Tibial nerve (tissue), 4 donors: ENCODE measurements around the gene MARVELD1. TPM values are rescaled to one million over a fixed set of nuclear protein-coding genes. Genes with fewer than 3 reads are reported as not detected.
"Not testable (repeated sequence)": the region's sequence is repeated elsewhere in the genome, so short reads cannot be mapped to it uniquely, and the experiment has no call there.

Experiments
- DNase-seq, 2 donors: peaks; one replicate each; pipeline ENCODE4 v3.0.0-alpha.2; 2019; ENCODE audit warnings: low spot score in 2 of 2
- H3K27ac ChIP-seq, 4 donors: fragments of 200-600 bp; sonication (generic) in 3 of 4; one replicate each; pipeline ENCODE4 v1.5.1; 2017 to 2019; ENCODE audit warnings: mild to moderate bottlenecking in 1 of 4
- H3K27me3 ChIP-seq, 2 donors: fragments of 200-600 bp; sonication (generic) in 1 of 2; one replicate each; pipeline versions ENCODE4 v1.5.1 to v1.6.0; 2017 to 2019
- H3K36me3 ChIP-seq, 3 donors: fragments of 200-600 bp; sonication (generic); one replicate each; pipeline ENCODE4 v1.5.1; 2018 to 2019
- H3K4me1 ChIP-seq, 4 donors: fragments of 200-600 bp; sonication (generic) in 3 of 4; one replicate each; pipeline ENCODE4 v1.5.1; 2017 to 2019
- H3K4me3 ChIP-seq, 4 donors: fragments of 200-600 bp; sonication (generic) in 3 of 4; one replicate each; pipeline ENCODE4 v1.5.1; 2017 to 2019; ENCODE audit warnings: mild to moderate bottlenecking in 1 of 4, moderate library complexity in 1 of 4
- H3K9me3 ChIP-seq, 4 donors: fragments of 200-600 bp; sonication (generic) in 3 of 4; one replicate each; pipeline ENCODE4 v1.5.1; 2017 to 2019
- CTCF ChIP-seq, 5 experiments: fragments of 200-600 bp in 3 of 5; fragments of 450-650 bp in 2 of 5; sonication (generic) in 3 of 5; IDR thresholded peaks; one replicate each; pipeline ENCODE4 v1.5.1; 2016 to 2019; ENCODE audit warnings: antibody characterized with exemption in 5 of 5, mild to moderate bottlenecking in 3 of 5, moderate library complexity in 2 of 5
- EP300 ChIP-seq, 2 donors: sonication (generic); formaldehyde crosslinking; IDR thresholded peaks; one replicate each; pipeline ENCODE4 v1.6.1; 2017; ENCODE audit warnings: antibody characterized with exemption in 2 of 2, mild to moderate bottlenecking in 1 of 2
- POLR2A ChIP-seq, 2 donors: fragments of 450-650 bp; IDR thresholded peaks; one replicate each; pipeline ENCODE4 v1.6.1; 2017; ENCODE audit warnings: antibody characterized with exemption in 2 of 2, mild to moderate bottlenecking in 2 of 2, moderate library complexity in 2 of 2
- WGBS, 2 donors: methylation state at CpG; one replicate each; pipeline ENCODE4 v1.1.5; 2018; 5-methylcytosine and 5-hydroxymethylcytosine counted together
- total RNA-seq, 4 donors: library from RNA; depleted of rRNA; stranded (reverse); fragments of >200 nt; gene quantifications; one replicate each; pipeline ENCODE4 v1.1.0, GENCODE V29; 2016

MARVELD1 gene
- total RNA-seq, 4 donors from 2014 or later = 28.0 to 45.3 (median 42.2) TPM

- TF ChIP-seq EP300 (IDR thresholded peaks at IDR 0.05) (no peak), POLR2A (IDR thresholded peaks at IDR 0.05) (no peak), CTCF (IDR thresholded peaks at IDR 0.05) (no peak)
- Histone ChIP-seq H3K27ac (peak overlapping the region in 2 of 4 donors; percentile 99 to 100), H3K9me3 (no peaks in the 10 kb centered on the region), H3K36me3 (peaks cover 0 to 33% (median 0%) of the 10 kb centered on the region in 3 donors), H3K4me1 (peaks cover 0 to 49% (median 11%) of the 10 kb centered on the region in 4 donors), H3K27me3 (no peaks in the 10 kb centered on the region), H3K4me3 (peak overlapping the region in 1 of 4 donors; percentile 89)
- no peak for DNase-seq
- WGBS, 2 donors = 71 to 84% methylated on average over 4 of the region's 4 CpGs
These were observed 31.5 kb upstream of the MARVELD1 start for GRCh38 chr10:97682042-97682441.

- Histone ChIP-seq H3K27ac (peak overlapping the region; percentile 90 to 100 (median 98)), H3K27me3 (no peaks in the 10 kb centered on the region), H3K36me3 (peaks cover 0 to 16% (median 0%) of the 10 kb centered on the region in 3 donors), H3K9me3 (no peaks in the 10 kb centered on the region), H3K4me1 (peaks cover 0 to 56% (median 23%) of the 10 kb centered on the region in 4 donors), H3K4me3 (peak overlapping the region; percentile 58 to 94 (median 86))
- peak in 1 of 2 donors; percentile 9 for TF ChIP-seq POLR2A (IDR thresholded peaks at IDR 0.05)
- peak in 2 of 5 experiments; percentile 9 to 15 for TF ChIP-seq CTCF (IDR thresholded peaks at IDR 0.05)
- peak in 1 of 2 donors; percentile 10 for TF ChIP-seq EP300 (IDR thresholded peaks at IDR 0.05)
- WGBS, 2 donors = 35 to 40% methylated on average over 9 of the region's 9 CpGs
- peak in 1 of 2 donors; percentile 26 for DNase-seq
These were observed 29.8 kb upstream of the MARVELD1 start for GRCh38 chr10:97683556-97684367.

GRCh38 chr10:97684368-97684713 lies 29.2 kb upstream of the MARVELD1 start:
- Histone ChIP-seq H3K36me3 (peaks cover 0 to 10% (median 0%) of the 10 kb centered on the region in 3 donors), H3K4me3 (peak overlapping the region; percentile 58 to 94 (median 86)), H3K27ac (peak overlapping the region; percentile 90 to 100 (median 98)), H3K4me1 (peaks cover 0 to 62% (median 29%) of the 10 kb centered on the region in 4 donors)
- DNase-seq, H3K9me3 ChIP-seq, H3K27me3 ChIP-seq: not testable (repeated sequence)
- TF ChIP-seq CTCF (IDR thresholded peaks at IDR 0.05) (peak in 1 of 5 experiments; percentile 3), EP300 (IDR thresholded peaks at IDR 0.05) (peak in 1 of 2 donors; percentile 15)
- WGBS, 2 donors = 68 to 70% methylated on average over 7 of the region's 7 CpGs

GRCh38 chr10:97684866-97685394 lies 28.6 kb upstream of the MARVELD1 start:
- H3K9me3 ChIP-seq = no peaks in the 10 kb centered on the region
- TF ChIP-seq POLR2A (IDR thresholded peaks at IDR 0.05) (no peak), CTCF (IDR thresholded peaks at IDR 0.05) (no peak), EP300 (IDR thresholded peaks at IDR 0.05) (no peak)
- H3K27ac ChIP-seq = peak overlapping the region; percentile 90 to 100 (median 98)
- H3K36me3 ChIP-seq = peaks cover 0 to 4% (median 0%) of the 10 kb centered on the region in 3 donors
- peaks cover 0 to 68% (median 34%) of the 10 kb centered on the region in 4 donors for H3K4me1 ChIP-seq
- no peak for DNase-seq
- no peaks in the 10 kb centered on the region for H3K27me3 ChIP-seq
- H3K4me3 ChIP-seq = peak overlapping the region; percentile 58 to 94 (median 86)
- 44 to 46% methylated on average over 5 of the region's 5 CpGs for WGBS, 2 donors
